DOHH2 (cell line): ENCODE results near the gene HIPK2.

Experiments
- EZH2phosphoT487 ChIP-seq: fragments of 200-600 bp; sonication (generic); IDR thresholded peaks from 2 replicates; pipeline ENCODE4 v1.6.1; 2017; ENCODE audit warnings: borderline replicate concordance, mild to moderate bottlenecking, antibody characterized with exemption, low read length, moderate library complexity, mixed read lengths
- TF ChIP-seq, protein P1 (sequence below): fragments of 200-600 bp; sonication (generic); IDR thresholded peaks from one replicate; pipeline ENCODE4 v1.5.1; 2014; ENCODE audit warnings: antibody characterized with exemption, mild to moderate bottlenecking, low read depth, low read length; ENCODE audit not compliant: poor library complexity, severe bottlenecking

DNA sequence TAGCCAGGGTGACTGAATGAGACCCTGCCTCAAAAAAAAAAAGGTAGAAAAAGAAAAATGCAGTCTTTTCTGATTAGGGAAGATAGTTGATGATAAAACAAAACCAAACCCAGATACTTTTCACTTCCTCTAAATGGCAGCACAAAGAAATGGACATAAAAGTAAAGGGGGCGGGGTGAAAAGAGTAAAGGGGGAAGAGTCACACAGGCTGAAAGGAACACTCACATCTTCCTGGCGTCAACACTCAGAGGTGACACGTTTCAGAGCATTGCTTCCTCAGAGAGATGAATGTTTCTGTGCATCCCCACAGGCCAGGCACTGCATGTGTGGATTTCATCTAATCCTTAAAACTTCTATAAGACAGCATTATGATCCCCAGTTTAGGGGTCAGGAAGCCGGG, 81.2 kb downstream of the HIPK2 start:
- TF ChIP-seq EZH2phosphoT487: no peak
- TF ChIP-seq, protein P1, sequence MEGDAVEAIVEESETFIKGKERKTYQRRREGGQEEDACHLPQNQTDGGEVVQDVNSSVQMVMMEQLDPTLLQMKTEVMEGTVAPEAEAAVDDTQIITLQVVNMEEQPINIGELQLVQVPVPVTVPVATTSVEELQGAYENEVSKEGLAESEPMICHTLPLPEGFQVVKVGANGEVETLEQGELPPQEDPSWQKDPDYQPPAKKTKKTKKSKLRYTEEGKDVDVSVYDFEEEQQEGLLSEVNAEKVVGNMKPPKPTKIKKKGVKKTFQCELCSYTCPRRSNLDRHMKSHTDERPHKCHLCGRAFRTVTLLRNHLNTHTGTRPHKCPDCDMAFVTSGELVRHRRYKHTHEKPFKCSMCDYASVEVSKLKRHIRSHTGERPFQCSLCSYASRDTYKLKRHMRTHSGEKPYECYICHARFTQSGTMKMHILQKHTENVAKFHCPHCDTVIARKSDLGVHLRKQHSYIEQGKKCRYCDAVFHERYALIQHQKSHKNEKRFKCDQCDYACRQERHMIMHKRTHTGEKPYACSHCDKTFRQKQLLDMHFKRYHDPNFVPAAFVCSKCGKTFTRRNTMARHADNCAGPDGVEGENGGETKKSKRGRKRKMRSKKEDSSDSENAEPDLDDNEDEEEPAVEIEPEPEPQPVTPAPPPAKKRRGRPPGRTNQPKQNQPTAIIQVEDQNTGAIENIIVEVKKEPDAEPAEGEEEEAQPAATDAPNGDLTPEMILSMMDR: no peak
